Testis (tissue), 3 donors: Measurements from ENCODE around the gene ZKSCAN8. TPM values are rescaled to one million over a fixed set of nuclear protein-coding genes. Genes with fewer than 3 reads are reported as not detected.

ENCODE experiments used
- DNase-seq: peaks from one replicate; pipeline ENCODE4 v3.0.0-alpha.2; 2019
- H3K27ac ChIP-seq, 2 donors: fragments of 200-600 bp; sonication (generic); one replicate each; pipeline ENCODE4 v1.5.1; 2019
- H3K27me3 ChIP-seq: fragments of 200-600 bp; sonication (generic); one replicate; pipeline ENCODE4 v1.5.1; 2019
- H3K36me3 ChIP-seq: fragments of 200-600 bp; sonication (generic); one replicate; pipeline ENCODE4 v1.5.1; 2017; ENCODE audit warnings: low read depth; ENCODE audit errors: missing control alignments
- H3K4me1 ChIP-seq: fragments of 200-600 bp; sonication (generic); one replicate; pipeline ENCODE4 v1.5.1; 2019
- H3K4me3 ChIP-seq, 2 donors: fragments of 200-600 bp; sonication (generic); one replicate each; pipeline ENCODE4 v1.5.1; 2017 to 2019
- H3K9me3 ChIP-seq: fragments of 200-600 bp; sonication (generic); one replicate; pipeline ENCODE4 v1.5.1; 2017
- CTCF ChIP-seq, 3 experiments: fragments of 450-650 bp in 2 of 3; fragments of 200-600 bp in 1 of 3; sonication (generic) in 1 of 3; IDR thresholded peaks; one replicate each; pipeline ENCODE4 v1.5.1; 2016 to 2019; ENCODE audit warnings: antibody characterized with exemption in 3 of 3, mild to moderate bottlenecking in 2 of 3, moderate library complexity in 1 of 3
- POLR2A ChIP-seq: fragments of 450-650 bp; IDR thresholded peaks from one replicate; pipeline ENCODE4 v1.6.1; 2017; ENCODE audit warnings: antibody characterized with exemption, mild to moderate bottlenecking, moderate library complexity
- whole genome bisulfite sequencing, 2 donors: methylation state at CpG; one replicate each; pipeline ENCODE4 v1.1.5; 2018; 5-methylcytosine and 5-hydroxymethylcytosine counted together
- intact Hi-C: fragments of 100-400 bp; cut with DNase I; formaldehyde crosslinking; loops from one replicate; pipeline ENCODE4 v1.15.1; 2023; ENCODE audit warnings: low total_unique reads
- polyA plus RNA-seq: library from polyadenylated mRNA; stranded (reverse); fragments of 350-450 nt; fragmentation: Illumina TruSeq; extraction: RNeasy Lipid Tissue Mini Kit (QIAGEN cat#74804); gene quantifications from one replicate; pipeline ENCODE4 v1.2.3, GENCODE V29; 2014; ENCODE audit warnings: low read depth, low replicate concordance; ENCODE audit not compliant: insufficient read depth
- total RNA-seq, 2 donors: library from RNA; depleted of rRNA; stranded (reverse); fragments of >200 nt; gene quantifications; one replicate each; pipeline ENCODE4 v1.2.3, GENCODE V29; 2016

The ZKSCAN8 gene
- total and polyA plus RNA-seq, 3 donors from 2014 or later, result 20.9 to 36.4 (median 34.1) TPM

GRCh38 chr6:28207510-28208110, 65.9 kb downstream of the ZKSCAN8 start:
- Histone ChIP-seq H3K9me3 (no peaks in the 10 kb centered on the region), H3K36me3 (no peaks in the 10 kb centered on the region), H3K4me3 (peak overlapping the region; percentile 17 to 38), H3K4me1 (no peaks in the 10 kb centered on the region), H3K27me3 (no peaks in the 10 kb centered on the region), H3K27ac (no peak overlapping the region)
- no peak for DNase-seq
- WGBS, 2 donors, result 2 to 6% methylated on average over 27 to 35 of the region's 35 CpGs
- intact Hi-C loops, result no loop called here
- TF ChIP-seq CTCF (IDR thresholded peaks at IDR 0.05) (no peak), POLR2A (no peak)

- Histone ChIP-seq H3K27me3 (no peaks in the 10 kb centered on the region), H3K9me3 (no peaks in the 10 kb centered on the region), H3K4me3 (peak overlapping the region; percentile 17 to 38), H3K36me3 (no peaks in the 10 kb centered on the region), H3K4me1 (no peaks in the 10 kb centered on the region), H3K27ac (no peak overlapping the region)
- no peak for DNase-seq
- WGBS, 2 donors, result 6 to 12% methylated on average over 23 of the region's 23 CpGs
- no peak for TF ChIP-seq CTCF (IDR thresholded peaks at IDR 0.05)
- no peak for TF ChIP-seq POLR2A
- intact Hi-C loops, result no loop called here
Measured at GRCh38 chr6:28208111-28208659, 66.5 kb downstream of the ZKSCAN8 start.

Other genes with a start within 250 kb of the ZKSCAN8 start
- gene OR2B2, start 229.5 kb upstream of the ZKSCAN8 start, total RNA-seq, result not detected
- not detected for gene OR2B2, start 229.5 kb upstream of the ZKSCAN8 start, polyA plus RNA-seq
- gene OR2B6, start 184.6 kb upstream of the ZKSCAN8 start, total RNA-seq, result 1 to 10 TPM in 1 of 2 donors, not detected in 1; 1.0 TPM
- not detected for gene OR2B6, start 184.6 kb upstream of the ZKSCAN8 start, polyA plus RNA-seq
- 10 to 100 TPM in 1 of 2 donors, 1 to 10 TPM in 1; 9.2 to 17.9 TPM for gene ZNF165, start 61.3 kb upstream of the ZKSCAN8 start, total RNA-seq
- gene ZNF165, start 61.3 kb upstream of the ZKSCAN8 start, polyA plus RNA-seq, result 23.2 TPM
- 1 to 10 TPM; 3.5 to 4.4 TPM for gene ZSCAN16, start 17.3 kb upstream of the ZKSCAN8 start, total RNA-seq
- gene ZSCAN16, start 17.3 kb upstream of the ZKSCAN8 start, polyA plus RNA-seq, result 3.6 TPM
- 10 to 100 TPM; 36.5 to 38.2 TPM for gene ZSCAN9, start 83.4 kb downstream of the ZKSCAN8 start, total RNA-seq
- 39.6 TPM for gene ZSCAN9, start 83.4 kb downstream of the ZKSCAN8 start, polyA plus RNA-seq
- 1 to 10 TPM; 7.2 to 8.8 TPM for gene ZKSCAN4, start 110.4 kb downstream of the ZKSCAN8 start, total RNA-seq
- 23.2 TPM for gene ZKSCAN4, start 110.4 kb downstream of the ZKSCAN8 start, polyA plus RNA-seq
- gene NKAPL, start 117.4 kb downstream of the ZKSCAN8 start, total RNA-seq, result 10 to 100 TPM; 19.1 to 30.1 TPM
- gene NKAPL, start 117.4 kb downstream of the ZKSCAN8 start, polyA plus RNA-seq, result 27.2 TPM
- 10 to 100 TPM; 16.4 to 26.1 TPM for gene ZSCAN26, start 125.3 kb downstream of the ZKSCAN8 start, total RNA-seq
- gene ZSCAN26, start 125.3 kb downstream of the ZKSCAN8 start, polyA plus RNA-seq, result 11.4 TPM
- gene PGBD1, start 139.7 kb downstream of the ZKSCAN8 start, total RNA-seq, result 1 to 10 TPM; 6.1 to 6.9 TPM
- gene PGBD1, start 139.7 kb downstream of the ZKSCAN8 start, polyA plus RNA-seq, result 4.8 TPM
- gene ZSCAN31, start 194.3 kb downstream of the ZKSCAN8 start, total RNA-seq, result 10 to 100 TPM; 21.4 to 29.0 TPM
- gene ZSCAN31, start 194.3 kb downstream of the ZKSCAN8 start, polyA plus RNA-seq, result 51.3 TPM
- gene ZKSCAN3, start 208.1 kb downstream of the ZKSCAN8 start, total RNA-seq, result 1 to 10 TPM; 8.1 to 8.3 TPM
- 5.4 TPM for gene ZKSCAN3, start 208.1 kb downstream of the ZKSCAN8 start, polyA plus RNA-seq